Measurements from ENCODE around the gene SLC25A20.

SLC25A20 gene

DNA sequence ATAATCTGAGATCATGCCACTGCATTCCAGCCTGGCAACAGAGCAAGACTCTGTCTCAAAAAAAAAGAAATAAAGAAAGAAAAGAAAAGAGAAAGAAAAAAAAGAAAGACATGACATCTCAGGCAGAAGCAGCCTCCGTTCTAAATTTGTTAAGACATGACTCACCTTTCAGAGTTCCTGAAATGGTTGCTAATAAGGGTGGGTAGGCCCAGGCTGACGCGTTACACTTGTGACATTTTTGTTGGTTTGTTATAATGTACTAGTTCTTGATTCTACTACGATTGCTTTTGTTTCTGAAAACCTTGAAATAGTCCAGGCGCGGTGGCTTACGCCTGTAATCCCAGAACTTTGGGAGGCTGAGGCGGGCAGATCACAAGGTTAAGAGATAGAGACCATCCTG is 21.0 kb downstream of the SLC25A20 start:
- Histone ChIP-seq H3K27ac (no peak overlapping the region), H3K36me3 (replicated peaks) (no peaks in the 10 kb centered on the region), H3K4me3 (ENCODE audit: low read depth, low read length) (no peak overlapping the region), H3K27me3 (replicated peaks) (no peaks in the 10 kb centered on the region)
- DNase-seq = no peak
- in situ Hi-C loops (cut with HindIII; ENCODE audit: low pct_ligation_motif_present, low sequenced_read_pairs) = no loop called here
- TF ChIP-seq, protein P1, sequence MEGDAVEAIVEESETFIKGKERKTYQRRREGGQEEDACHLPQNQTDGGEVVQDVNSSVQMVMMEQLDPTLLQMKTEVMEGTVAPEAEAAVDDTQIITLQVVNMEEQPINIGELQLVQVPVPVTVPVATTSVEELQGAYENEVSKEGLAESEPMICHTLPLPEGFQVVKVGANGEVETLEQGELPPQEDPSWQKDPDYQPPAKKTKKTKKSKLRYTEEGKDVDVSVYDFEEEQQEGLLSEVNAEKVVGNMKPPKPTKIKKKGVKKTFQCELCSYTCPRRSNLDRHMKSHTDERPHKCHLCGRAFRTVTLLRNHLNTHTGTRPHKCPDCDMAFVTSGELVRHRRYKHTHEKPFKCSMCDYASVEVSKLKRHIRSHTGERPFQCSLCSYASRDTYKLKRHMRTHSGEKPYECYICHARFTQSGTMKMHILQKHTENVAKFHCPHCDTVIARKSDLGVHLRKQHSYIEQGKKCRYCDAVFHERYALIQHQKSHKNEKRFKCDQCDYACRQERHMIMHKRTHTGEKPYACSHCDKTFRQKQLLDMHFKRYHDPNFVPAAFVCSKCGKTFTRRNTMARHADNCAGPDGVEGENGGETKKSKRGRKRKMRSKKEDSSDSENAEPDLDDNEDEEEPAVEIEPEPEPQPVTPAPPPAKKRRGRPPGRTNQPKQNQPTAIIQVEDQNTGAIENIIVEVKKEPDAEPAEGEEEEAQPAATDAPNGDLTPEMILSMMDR (IDR thresholded peaks at IDR 0.05; ENCODE audit: low read depth, low read length, missing control alignments) = no peak

DNA sequence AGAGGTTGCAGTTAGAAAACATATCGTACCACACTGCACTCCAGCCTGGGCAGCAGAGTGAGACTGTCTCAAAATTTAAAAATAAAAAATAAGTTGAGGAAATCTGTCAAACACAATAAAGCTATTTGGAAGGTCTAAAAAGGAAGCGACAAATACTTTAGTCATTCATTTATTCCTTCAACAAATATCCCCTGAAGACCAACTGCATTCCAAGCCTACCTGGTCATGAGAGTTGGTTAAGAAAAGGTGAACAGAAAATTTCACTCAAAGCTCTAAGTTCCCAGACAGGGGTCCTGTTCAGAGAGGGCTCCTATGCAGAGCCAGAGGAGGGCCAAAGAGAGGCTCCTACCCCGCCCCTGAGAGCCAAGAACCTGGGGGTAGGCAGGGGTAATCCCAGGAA is 35.6 kb downstream of the SLC25A20 start:
- H3K27me3 ChIP-seq (replicated peaks) = no peaks in the 10 kb centered on the region
- no peak overlapping the region for H3K4me3 ChIP-seq (ENCODE audit: low read depth, low read length)
- no peak for DNase-seq
- TF ChIP-seq, protein P1 (IDR thresholded peaks at IDR 0.05; ENCODE audit: low read depth, low read length, missing control alignments) = no peak
- H3K36me3 ChIP-seq (replicated peaks) = peaks cover 3% of the 10 kb centered on the region
- in situ Hi-C loops (cut with HindIII; ENCODE audit: low pct_ligation_motif_present, low sequenced_read_pairs) = no loop called here
- H3K27ac ChIP-seq = no peak overlapping the region

DNA sequence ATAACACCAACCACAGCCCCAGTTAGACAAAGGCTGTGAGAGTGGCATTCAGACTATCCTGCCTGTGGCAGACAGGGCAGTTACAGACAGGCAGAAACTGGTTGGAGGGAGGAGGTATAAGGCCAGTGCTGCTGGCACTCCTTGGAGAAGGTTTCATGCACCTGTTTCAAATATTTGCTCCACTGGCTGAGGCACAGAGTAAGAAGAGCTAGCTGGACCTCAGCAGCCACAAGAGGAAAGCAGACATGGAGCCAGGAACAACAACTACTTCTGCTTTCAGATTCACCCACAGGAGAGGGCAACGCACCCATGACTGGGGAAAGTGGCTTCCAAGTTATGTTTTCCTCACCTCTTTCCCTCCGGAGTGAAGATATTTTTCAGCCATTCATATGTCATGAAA is 39.5 kb downstream of the SLC25A20 start:
- peaks cover 3% of the 10 kb centered on the region for H3K36me3 ChIP-seq (replicated peaks)
- H3K27me3 ChIP-seq (replicated peaks) = no peaks in the 10 kb centered on the region
- H3K27ac ChIP-seq = no peak overlapping the region
- in situ Hi-C loops (cut with HindIII; ENCODE audit: low pct_ligation_motif_present, low sequenced_read_pairs) = no loop called here
- TF ChIP-seq, protein P1 (IDR thresholded peaks at IDR 0.05; ENCODE audit: low read depth, low read length, missing control alignments) = no peak
- DNase-seq = no peak
- no peak overlapping the region for H3K4me3 ChIP-seq (ENCODE audit: low read depth, low read length)

DNA sequence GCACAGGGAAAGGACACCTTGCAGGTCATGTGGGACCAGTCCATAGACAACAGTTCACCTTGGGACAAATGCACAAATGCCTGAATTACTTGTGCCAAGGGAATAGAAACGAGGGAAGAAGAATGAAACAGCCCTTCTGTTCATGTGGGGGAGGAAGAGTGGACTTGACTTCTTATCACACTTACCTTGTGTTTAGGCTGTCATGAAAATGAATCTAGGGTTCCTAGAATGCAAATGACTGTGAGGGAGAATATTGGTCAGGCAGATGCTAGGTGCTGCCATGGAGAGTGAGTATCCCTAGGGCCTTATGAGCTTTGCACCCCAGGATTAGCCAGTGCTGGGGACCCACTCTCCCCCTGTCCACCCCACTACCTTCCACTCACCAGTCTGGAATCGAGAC is 40.0 kb downstream of the SLC25A20 start:
- Histone ChIP-seq H3K27ac (no peak overlapping the region), H3K27me3 (replicated peaks) (no peaks in the 10 kb centered on the region), H3K36me3 (replicated peaks) (peaks cover 3% of the 10 kb centered on the region), H3K4me3 (ENCODE audit: low read depth, low read length) (no peak overlapping the region)
- no peak for DNase-seq
- in situ Hi-C loops (cut with HindIII; ENCODE audit: low pct_ligation_motif_present, low sequenced_read_pairs) = no loop called here
- TF ChIP-seq, protein P1 (IDR thresholded peaks at IDR 0.05; ENCODE audit: low read depth, low read length, missing control alignments) = no peak

DNA sequence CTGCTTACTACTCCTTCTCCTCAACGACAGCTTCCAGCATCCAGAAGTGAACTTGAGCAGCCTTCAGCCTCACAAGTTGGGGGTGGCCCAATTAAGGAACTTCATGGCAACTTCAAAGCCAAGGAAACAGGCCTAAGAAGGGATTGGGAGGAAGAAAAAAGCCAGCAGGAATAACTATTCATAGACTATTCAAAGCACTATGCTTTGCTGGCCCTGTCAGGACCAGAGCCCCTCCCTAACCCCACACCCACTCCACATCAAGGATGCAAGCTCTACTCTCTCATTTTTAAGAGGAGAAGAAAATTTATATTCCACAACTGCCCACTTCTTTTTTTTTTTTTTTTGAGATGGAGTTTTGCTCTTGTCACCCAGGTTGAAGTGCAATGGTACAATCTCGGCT is 41.0 kb downstream of the SLC25A20 start:
- no peak overlapping the region for H3K27ac ChIP-seq
- in situ Hi-C loops (cut with HindIII; ENCODE audit: low pct_ligation_motif_present, low sequenced_read_pairs) = no loop called here
- TF ChIP-seq, protein P1 (IDR thresholded peaks at IDR 0.05; ENCODE audit: low read depth, low read length, missing control alignments) = no peak
- H3K27me3 ChIP-seq (replicated peaks) = no peaks in the 10 kb centered on the region
- H3K4me3 ChIP-seq (ENCODE audit: low read depth, low read length) = no peak overlapping the region
- no peak for DNase-seq
- peaks cover 3% of the 10 kb centered on the region for H3K36me3 ChIP-seq (replicated peaks)

DNA sequence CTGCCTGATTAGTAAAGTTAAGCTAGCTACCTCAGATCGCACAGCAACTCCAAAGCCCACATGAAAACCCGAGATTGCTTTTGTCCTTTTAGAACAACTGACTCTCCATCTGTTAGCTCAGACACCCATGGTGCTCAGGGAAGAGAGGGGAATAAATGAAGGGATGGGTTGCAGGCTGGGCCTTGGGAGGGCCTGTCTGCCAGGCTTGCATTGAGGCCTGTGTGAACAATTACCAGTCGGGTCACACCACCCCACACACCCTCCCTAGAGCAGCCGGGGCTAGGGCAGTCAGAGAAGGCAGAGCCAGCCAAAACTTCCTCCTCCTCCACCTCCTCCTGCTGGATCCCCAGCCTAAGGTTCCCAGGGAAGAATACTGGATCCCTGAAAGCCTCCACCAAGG is 42.2 kb downstream of the SLC25A20 start:
- H3K27ac ChIP-seq = no peak overlapping the region
- peaks cover 3% of the 10 kb centered on the region for H3K36me3 ChIP-seq (replicated peaks)
- TF ChIP-seq, protein P1 (IDR thresholded peaks at IDR 0.05; ENCODE audit: low read depth, low read length, missing control alignments) = no peak
- H3K4me3 ChIP-seq (ENCODE audit: low read depth, low read length) = no peak overlapping the region
- DNase-seq = no peak
- no peaks in the 10 kb centered on the region for H3K27me3 ChIP-seq (replicated peaks)
- in situ Hi-C loops (cut with HindIII; ENCODE audit: low pct_ligation_motif_present, low sequenced_read_pairs) = no loop called here
